Measurements from ENCODE around the gene CBLB. TPM values are rescaled to one million over a fixed set of nuclear protein-coding genes. Genes with fewer than 3 reads are reported as not detected.

Gene CBLB
- total and polyA plus RNA-seq, 3 experiments from 2014 or later, result 67.7 to 113 (median 112) TPM

DNA sequence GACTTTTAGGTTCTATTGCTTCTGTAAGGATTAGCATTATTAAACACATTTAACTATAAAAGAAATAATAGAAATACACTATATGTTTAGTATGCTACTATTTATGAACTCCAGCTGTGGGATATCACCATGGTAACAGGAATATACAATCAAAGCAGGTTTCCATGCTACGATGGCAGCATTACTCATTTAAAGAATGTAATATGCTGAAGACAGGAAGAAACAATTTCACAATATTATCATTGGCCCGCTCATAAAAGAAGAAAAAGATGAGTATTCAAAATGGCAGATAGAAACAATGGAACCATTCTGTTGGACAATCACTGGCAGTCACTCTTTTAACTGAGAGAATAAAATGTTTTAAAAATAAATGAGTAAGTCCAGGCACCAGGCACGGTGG is 153.4 kb downstream of the CBLB start:
- Mint-ChIP-seq H3K36me3 (peaks cover 33 to 79% (median 34%) of the 10 kb centered on the region in 3 donors), H3K4me1 (peaks cover 19 to 52% (median 24%) of the 10 kb centered on the region in 3 donors), H3K27ac (peak overlapping the region in 3 of 8 donors; percentile 21 to 33 (median 31)), H3K9me3 (no peaks in the 10 kb centered on the region), H3K27me3 (no peaks in the 10 kb centered on the region), H3K4me3 (no peak overlapping the region)
- H3K9me3 ChIP-seq (ENCODE audit: low read length), result no peaks in the 10 kb centered on the region
- H3K27me3 ChIP-seq (ENCODE audit: insufficient read depth, low read length, poor library complexity, severe bottlenecking), result no peaks in the 10 kb centered on the region
- CTCF ChIA-PET, result no interaction called here
- no peak overlapping the region for H3K4me3 ChIP-seq (ENCODE audit: low read length)
- DNase-seq, result no peak
- H3K27ac ChIP-seq (ENCODE audit: low read depth, low read length), result no peak overlapping the region
- H3K4me1 ChIP-seq (ENCODE audit: insufficient read depth, low read length), result no peaks in the 10 kb centered on the region
- H3K36me3 ChIP-seq (ENCODE audit: insufficient read depth, low read length), result peaks cover 21% of the 10 kb centered on the region
- POLR2A ChIA-PET, result no interaction called here

- H3K27me3 Mint-ChIP-seq, result no peaks in the 10 kb centered on the region
- H3K4me3 ChIP-seq (ENCODE audit: low read length), result no peak overlapping the region
- H3K4me1 ChIP-seq (ENCODE audit: insufficient read depth, low read length), result no peaks in the 10 kb centered on the region
- peaks cover 14% of the 10 kb centered on the region for H3K36me3 ChIP-seq (ENCODE audit: insufficient read depth, low read length)
- CTCF ChIA-PET, result no interaction called here
- H3K27ac ChIP-seq (ENCODE audit: low read depth, low read length), result no peak overlapping the region
- peaks cover 0 to 6% (median 0%) of the 10 kb centered on the region in 5 donors for H3K9me3 Mint-ChIP-seq
- POLR2A ChIA-PET, result no interaction called here
- no peak for DNase-seq
- peaks cover 24 to 59% (median 24%) of the 10 kb centered on the region in 3 donors for H3K4me1 Mint-ChIP-seq
- no peaks in the 10 kb centered on the region for H3K27me3 ChIP-seq (ENCODE audit: insufficient read depth, low read length, poor library complexity, severe bottlenecking)
- peak overlapping the region in 2 of 8 donors; percentile 29 to 43 for H3K27ac Mint-ChIP-seq
- H3K36me3 Mint-ChIP-seq, result peaks cover 34 to 78% (median 41%) of the 10 kb centered on the region in 3 donors
- H3K4me3 Mint-ChIP-seq, result no peak overlapping the region
- no peaks in the 10 kb centered on the region for H3K9me3 ChIP-seq (ENCODE audit: low read length)
These were observed 154.4 kb downstream of the CBLB start for GRCh38 chr3:105714453-105714852.

DNA sequence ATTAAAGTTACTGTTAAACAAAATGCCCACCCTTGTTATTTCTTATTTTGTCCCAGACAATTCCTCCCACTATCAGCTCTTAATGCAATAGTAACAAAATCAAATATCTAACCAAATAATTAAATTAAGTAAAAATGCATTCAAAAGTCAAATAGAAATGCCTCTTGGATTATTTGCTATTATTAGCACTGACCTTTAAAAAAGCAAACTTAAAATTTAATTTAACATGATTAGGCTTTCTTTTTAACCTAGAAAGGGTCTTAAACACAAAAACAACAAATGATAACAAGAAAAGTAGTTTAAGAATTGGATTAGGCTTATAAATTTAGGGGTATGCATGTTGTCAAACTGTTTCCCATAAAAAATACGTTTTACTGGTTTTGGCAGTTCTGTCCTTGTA is 159.8 kb downstream of the CBLB start:
- H3K4me1 Mint-ChIP-seq, result peaks cover 19 to 51% (median 25%) of the 10 kb centered on the region in 3 donors
- H3K27me3 Mint-ChIP-seq, result no peaks in the 10 kb centered on the region
- H3K36me3 ChIP-seq (ENCODE audit: insufficient read depth, low read length), result no peaks in the 10 kb centered on the region
- no peaks in the 10 kb centered on the region for H3K9me3 ChIP-seq (ENCODE audit: low read length)
- POLR2A ChIA-PET, result no interaction called here
- H3K27me3 ChIP-seq (ENCODE audit: insufficient read depth, low read length, poor library complexity, severe bottlenecking), result no peaks in the 10 kb centered on the region
- CTCF ChIA-PET, result no interaction called here
- no peak overlapping the region for H3K4me3 Mint-ChIP-seq
- H3K27ac ChIP-seq (ENCODE audit: low read depth, low read length), result no peak overlapping the region
- H3K4me1 ChIP-seq (ENCODE audit: insufficient read depth, low read length), result no peaks in the 10 kb centered on the region
- H3K4me3 ChIP-seq (ENCODE audit: low read length), result no peak overlapping the region
- peak overlapping the region in 1 of 8 donors; percentile 64 for H3K27ac Mint-ChIP-seq
- H3K9me3 Mint-ChIP-seq, result peaks cover 0 to 6% (median 0%) of the 10 kb centered on the region in 5 donors
- no peak for DNase-seq
- H3K36me3 Mint-ChIP-seq, result peaks cover 14 to 64% (median 21%) of the 10 kb centered on the region in 3 donors

DNA sequence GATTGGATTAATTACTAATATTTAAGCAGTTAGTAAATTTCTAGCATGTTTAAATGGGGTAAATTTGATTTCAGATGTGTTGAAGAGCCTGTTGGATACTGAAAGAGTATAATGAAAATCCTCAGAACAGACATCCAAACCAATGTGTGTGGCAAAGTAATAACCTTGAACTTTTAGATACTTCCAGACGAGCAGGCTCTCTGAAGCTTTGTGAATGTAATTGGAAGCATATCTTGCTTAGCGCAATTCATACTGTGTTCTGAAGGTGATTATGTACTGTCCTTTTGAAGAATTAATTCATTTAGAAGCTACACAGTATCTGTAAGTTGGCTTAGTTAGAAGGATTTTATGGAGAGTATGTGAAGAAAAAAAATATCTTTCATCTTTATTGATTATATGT is 161.8 kb downstream of the CBLB start:
- no peaks in the 10 kb centered on the region for H3K27me3 ChIP-seq (ENCODE audit: insufficient read depth, low read length, poor library complexity, severe bottlenecking)
- no peak overlapping the region for H3K4me3 Mint-ChIP-seq
- peak overlapping the region in 2 of 8 donors; percentile 7 to 50 for H3K27ac Mint-ChIP-seq
- H3K4me1 Mint-ChIP-seq, result peaks cover 26 to 59% (median 33%) of the 10 kb centered on the region in 3 donors
- H3K36me3 ChIP-seq (ENCODE audit: insufficient read depth, low read length), result peaks cover 4% of the 10 kb centered on the region
- H3K27me3 Mint-ChIP-seq, result no peaks in the 10 kb centered on the region
- CTCF ChIA-PET, result no interaction called here
- H3K9me3 ChIP-seq (ENCODE audit: low read length), result no peaks in the 10 kb centered on the region
- no peak for DNase-seq
- no peak overlapping the region for H3K27ac ChIP-seq (ENCODE audit: low read depth, low read length)
- peaks cover 23 to 70% (median 38%) of the 10 kb centered on the region in 3 donors for H3K36me3 Mint-ChIP-seq
- H3K4me3 ChIP-seq (ENCODE audit: low read length), result no peak overlapping the region
- POLR2A ChIA-PET, result no interaction called here
- H3K4me1 ChIP-seq (ENCODE audit: insufficient read depth, low read length), result no peaks in the 10 kb centered on the region
- peaks cover 0 to 6% (median 0%) of the 10 kb centered on the region in 5 donors for H3K9me3 Mint-ChIP-seq

DNA sequence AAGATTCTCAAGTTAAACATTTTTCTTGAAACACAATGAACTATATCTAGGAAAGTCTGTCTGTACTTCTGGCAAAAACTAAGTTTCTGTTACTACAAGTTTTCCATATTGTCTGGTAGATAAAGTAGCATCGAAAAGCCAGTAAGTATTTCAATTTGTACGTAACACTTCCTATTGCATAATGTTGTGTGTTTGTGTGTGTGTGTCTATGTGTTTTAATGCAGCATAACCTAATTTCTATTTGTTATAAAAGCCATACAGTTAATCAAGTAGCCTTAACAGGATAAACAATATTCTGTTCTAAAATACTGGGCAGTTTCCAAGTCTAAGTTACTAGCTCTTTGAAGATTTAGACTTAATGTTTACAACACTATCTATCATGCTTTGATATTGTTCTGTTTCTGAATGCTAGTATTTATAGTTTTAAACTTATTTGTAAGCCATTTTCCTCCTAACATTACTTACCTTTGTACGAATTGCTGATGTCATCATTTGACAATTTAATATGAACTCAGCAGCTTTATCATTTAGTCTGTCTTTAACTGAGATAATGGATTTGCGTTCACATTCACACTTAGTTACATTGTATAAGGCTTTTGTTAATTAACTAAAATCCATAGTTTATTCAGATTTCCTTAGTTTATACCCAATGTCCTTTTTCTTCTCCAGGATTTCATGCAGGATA is 163.9 kb downstream of the CBLB start:
- Mint-ChIP-seq H3K27me3 (no peaks in the 10 kb centered on the region), H3K4me1 (peaks cover 37 to 61% (median 39%) of the 10 kb centered on the region in 3 donors), H3K4me3 (no peak overlapping the region), H3K36me3 (peaks cover 31 to 72% (median 39%) of the 10 kb centered on the region in 3 donors), H3K27ac (peak overlapping the region in 2 of 8 donors; percentile 52 to 64), H3K9me3 (peaks cover 0 to 2% (median 0%) of the 10 kb centered on the region in 5 donors)
- DNase-seq, result no peak
- peaks cover 10% of the 10 kb centered on the region for H3K36me3 ChIP-seq (ENCODE audit: insufficient read depth, low read length)
- no peak overlapping the region for H3K27ac ChIP-seq (ENCODE audit: low read depth, low read length)
- no peaks in the 10 kb centered on the region for H3K4me1 ChIP-seq (ENCODE audit: insufficient read depth, low read length)
- H3K9me3 ChIP-seq (ENCODE audit: low read length), result no peaks in the 10 kb centered on the region
- H3K27me3 ChIP-seq (ENCODE audit: insufficient read depth, low read length, poor library complexity, severe bottlenecking), result no peaks in the 10 kb centered on the region
- ChIA-PET POLR2A (no interaction called here), CTCF (interaction anchor here (0.7 kb wide), 1 partner anchor 99 kb away, joined by 3 read pairs; no protein-coding TSS in a partner anchor)
- H3K4me3 ChIP-seq (ENCODE audit: low read length), result no peak overlapping the region

DNA sequence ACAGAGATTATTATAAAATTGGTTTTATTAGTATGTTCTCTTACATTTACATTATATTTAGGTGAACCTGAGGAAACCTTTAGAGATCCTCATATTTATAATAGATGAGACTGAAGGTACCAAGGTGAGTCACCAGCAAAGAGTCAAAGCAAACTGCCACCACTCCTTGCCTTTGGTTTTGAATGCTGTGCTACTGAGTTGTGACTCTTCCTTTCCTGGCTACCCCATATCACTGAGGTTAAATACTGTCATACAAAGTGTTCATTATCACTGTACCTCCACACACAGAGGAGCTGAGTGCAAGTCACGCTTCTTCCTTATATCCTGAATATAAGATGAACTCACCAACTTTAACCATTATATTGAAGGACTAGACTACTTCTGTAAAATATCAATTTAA is 168.2 kb downstream of the CBLB start:
- peaks cover 10% of the 10 kb centered on the region for H3K36me3 ChIP-seq (ENCODE audit: insufficient read depth, low read length)
- peaks cover 58 to 77% (median 63%) of the 10 kb centered on the region in 3 donors for H3K4me1 Mint-ChIP-seq
- H3K4me1 ChIP-seq (ENCODE audit: insufficient read depth, low read length), result peaks cover 11% of the 10 kb centered on the region
- no peaks in the 10 kb centered on the region for H3K9me3 ChIP-seq (ENCODE audit: low read length)
- CTCF ChIA-PET, result no interaction called here
- H3K36me3 Mint-ChIP-seq, result peaks cover 40 to 78% (median 44%) of the 10 kb centered on the region in 3 donors
- H3K4me3 Mint-ChIP-seq, result peak overlapping the region in 2 of 7 donors; percentile 5 to 15
- no peak for DNase-seq
- no peaks in the 10 kb centered on the region for H3K27me3 ChIP-seq (ENCODE audit: insufficient read depth, low read length, poor library complexity, severe bottlenecking)
- H3K27me3 Mint-ChIP-seq, result no peaks in the 10 kb centered on the region
- no peak overlapping the region for H3K27ac ChIP-seq (ENCODE audit: low read depth, low read length)
- POLR2A ChIA-PET, result no interaction called here
- no peaks in the 10 kb centered on the region for H3K9me3 Mint-ChIP-seq
- no peak overlapping the region for H3K4me3 ChIP-seq (ENCODE audit: low read length)
- H3K27ac Mint-ChIP-seq, result peak overlapping the region; percentile 1 to 76 (median 42)

GRCh38 chr3:105691633-105692032 is 177.2 kb downstream of the CBLB start:
- Histone ChIP-seq H3K4me3 (ENCODE audit: low read length) (no peak overlapping the region), H3K4me1 (ENCODE audit: insufficient read depth, low read length) (peaks cover 4% of the 10 kb centered on the region), H3K36me3 (ENCODE audit: insufficient read depth, low read length) (peaks cover 10% of the 10 kb centered on the region), H3K27ac (ENCODE audit: low read depth, low read length) (no peak overlapping the region), H3K27me3 (ENCODE audit: insufficient read depth, low read length, poor library complexity, severe bottlenecking) (no peaks in the 10 kb centered on the region), H3K9me3 (ENCODE audit: low read length) (no peaks in the 10 kb centered on the region)
- ChIA-PET CTCF (no interaction called here), POLR2A (no interaction called here)
- no peak overlapping the region for H3K4me3 Mint-ChIP-seq
- H3K27me3 Mint-ChIP-seq, result no peaks in the 10 kb centered on the region
- peak overlapping the region in 7 of 8 donors; percentile 17 to 94 (median 35) for H3K27ac Mint-ChIP-seq
- no peak for DNase-seq
- H3K9me3 Mint-ChIP-seq, result peaks cover 0 to 2% (median 0%) of the 10 kb centered on the region in 5 donors
- H3K36me3 Mint-ChIP-seq, result peaks cover 21 to 57% (median 30%) of the 10 kb centered on the region in 3 donors
- peaks cover 46 to 76% (median 59%) of the 10 kb centered on the region in 3 donors for H3K4me1 Mint-ChIP-seq

DNA sequence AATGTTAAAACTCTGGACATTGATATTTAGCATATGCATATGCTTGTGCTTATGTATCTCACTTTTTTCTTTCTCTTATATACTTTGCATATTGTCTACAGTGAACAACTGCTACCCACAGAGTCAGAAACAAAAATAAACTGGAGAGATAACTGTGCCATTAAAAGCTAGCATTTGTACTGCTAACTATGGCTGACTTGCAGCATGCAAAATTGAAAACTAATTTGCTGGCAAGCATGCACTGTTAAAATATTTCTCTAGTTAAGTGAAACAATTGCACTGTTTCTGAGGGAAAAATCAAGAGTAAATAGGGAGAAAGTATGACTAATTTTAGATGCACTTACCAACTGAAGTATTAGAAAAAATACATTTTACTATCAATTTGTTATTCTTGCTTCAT is 177.8 kb downstream of the CBLB start:
- peaks cover 21 to 57% (median 29%) of the 10 kb centered on the region in 3 donors for H3K36me3 Mint-ChIP-seq

More for the DNA sequence above, 177.8 kb downstream of the CBLB start:
- Mint-ChIP-seq H3K4me3 (no peak overlapping the region), H3K27me3 (no peaks in the 10 kb centered on the region), H3K27ac (peak overlapping the region in 1 of 8 donors; percentile 35), H3K9me3 (peaks cover 0 to 2% (median 0%) of the 10 kb centered on the region in 5 donors), H3K4me1 (peaks cover 48 to 77% (median 58%) of the 10 kb centered on the region in 3 donors)
- H3K27me3 ChIP-seq (ENCODE audit: insufficient read depth, low read length, poor library complexity, severe bottlenecking), result no peaks in the 10 kb centered on the region
- no peak overlapping the region for H3K4me3 ChIP-seq (ENCODE audit: low read length)
- ChIA-PET POLR2A (no interaction called here), CTCF (no interaction called here)
- H3K9me3 ChIP-seq (ENCODE audit: low read length), result no peaks in the 10 kb centered on the region
- no peak overlapping the region for H3K27ac ChIP-seq (ENCODE audit: low read depth, low read length)
- no peak for DNase-seq
- H3K4me1 ChIP-seq (ENCODE audit: insufficient read depth, low read length), result peaks cover 6% of the 10 kb centered on the region
- H3K36me3 ChIP-seq (ENCODE audit: insufficient read depth, low read length), result peaks cover 10% of the 10 kb centered on the region
